Fibroblast of the aortic adventitia (primary cell): ENCODE results near the gene NOP9. TPM values are rescaled to one million over a fixed set of nuclear protein-coding genes. Genes with fewer than 3 reads are reported as not detected.

ENCODE experiments used
- DNase-seq: peaks from one replicate; pipeline ENCODE4 v3.0.0-alpha.2; 2010; ENCODE audit warnings: low read depth
- H3K4me3 ChIP-seq: 2 replicates; pipeline ENCODE4 v1.5.1; 2011; ENCODE audit warnings: low read depth, mild to moderate bottlenecking, control low read depth, low read length, moderate library complexity
- total RNA-seq: library from RNA; depleted of rRNA; stranded (reverse); fragments of >200 nt; gene quantifications from 2 replicates; pipeline ENCODE4 v1.2.3, GENCODE V29; 2012; ENCODE audit warnings: low replicate concordance
- TF ChIP-seq, protein P1 (sequence below): IDR thresholded peaks from 2 replicates; pipeline ENCODE4 v1.5.1; 2011; ENCODE audit warnings: mild to moderate bottlenecking, low read length, control low read depth, inconsistent platforms; ENCODE audit not compliant: insufficient read depth

NOP9 gene
- total RNA-seq, 1 donor = 19.6 TPM

DNA sequence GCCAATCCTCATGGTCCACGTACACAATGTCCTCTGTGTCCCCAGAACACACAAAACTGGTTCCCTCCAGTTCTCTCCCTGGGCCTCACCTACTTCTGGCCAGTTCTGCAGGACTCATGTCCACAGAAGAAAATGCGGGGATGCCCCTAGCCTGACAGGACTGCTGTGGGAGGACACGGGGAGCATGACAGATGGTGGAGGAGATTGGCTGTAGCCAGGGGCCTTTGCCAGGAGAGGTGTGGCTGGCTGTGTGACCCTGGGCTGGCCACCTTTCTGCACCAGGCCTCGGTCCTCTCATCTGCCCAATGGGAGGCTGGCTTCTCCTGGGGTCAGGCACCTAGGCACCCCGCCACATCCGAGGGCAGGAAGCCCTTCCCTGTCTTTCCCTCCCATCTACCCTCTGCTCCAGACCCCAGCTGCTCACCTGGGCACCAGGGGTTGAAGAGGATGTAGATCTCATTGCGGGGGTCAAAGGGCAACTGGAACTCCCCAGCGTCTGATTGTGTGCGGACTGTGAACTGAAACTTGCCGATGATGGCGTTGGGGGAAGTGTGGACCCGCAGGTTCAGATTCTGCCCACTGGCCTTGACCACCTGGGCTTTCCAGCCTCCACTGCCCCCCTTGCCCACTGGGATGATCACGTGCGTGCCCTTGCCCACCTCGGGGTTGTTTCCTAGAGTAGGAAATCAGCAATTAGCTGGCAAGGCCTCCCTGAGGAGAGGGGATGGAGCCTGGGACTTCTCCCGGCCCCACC lies 39.4 kb upstream of the NOP9 start:
- TF ChIP-seq, protein P1, sequence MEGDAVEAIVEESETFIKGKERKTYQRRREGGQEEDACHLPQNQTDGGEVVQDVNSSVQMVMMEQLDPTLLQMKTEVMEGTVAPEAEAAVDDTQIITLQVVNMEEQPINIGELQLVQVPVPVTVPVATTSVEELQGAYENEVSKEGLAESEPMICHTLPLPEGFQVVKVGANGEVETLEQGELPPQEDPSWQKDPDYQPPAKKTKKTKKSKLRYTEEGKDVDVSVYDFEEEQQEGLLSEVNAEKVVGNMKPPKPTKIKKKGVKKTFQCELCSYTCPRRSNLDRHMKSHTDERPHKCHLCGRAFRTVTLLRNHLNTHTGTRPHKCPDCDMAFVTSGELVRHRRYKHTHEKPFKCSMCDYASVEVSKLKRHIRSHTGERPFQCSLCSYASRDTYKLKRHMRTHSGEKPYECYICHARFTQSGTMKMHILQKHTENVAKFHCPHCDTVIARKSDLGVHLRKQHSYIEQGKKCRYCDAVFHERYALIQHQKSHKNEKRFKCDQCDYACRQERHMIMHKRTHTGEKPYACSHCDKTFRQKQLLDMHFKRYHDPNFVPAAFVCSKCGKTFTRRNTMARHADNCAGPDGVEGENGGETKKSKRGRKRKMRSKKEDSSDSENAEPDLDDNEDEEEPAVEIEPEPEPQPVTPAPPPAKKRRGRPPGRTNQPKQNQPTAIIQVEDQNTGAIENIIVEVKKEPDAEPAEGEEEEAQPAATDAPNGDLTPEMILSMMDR = no peak
- DNase-seq = no peak
- H3K4me3 ChIP-seq = no peak overlapping the region

DNA sequence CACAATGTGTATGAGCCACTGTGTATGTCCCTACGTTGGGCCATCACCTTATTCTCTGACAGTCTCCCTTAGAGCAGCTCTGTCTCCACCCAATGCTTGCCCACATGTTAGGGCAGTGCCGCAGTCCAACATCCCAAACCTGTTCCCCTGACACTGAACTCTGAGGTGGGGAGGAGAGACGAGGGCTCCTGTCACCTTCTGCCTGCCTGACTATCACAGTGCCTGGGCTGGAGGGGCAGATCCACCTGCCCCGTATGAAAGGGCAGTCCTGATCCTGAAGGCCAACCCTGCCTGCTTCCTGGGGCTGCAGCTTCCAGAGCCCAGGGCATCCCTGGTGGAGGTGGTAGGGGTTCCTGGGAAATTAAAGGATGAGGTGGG lies 38.9 kb upstream of the NOP9 start:
- TF ChIP-seq, protein P1 = no peak
- no peak overlapping the region for H3K4me3 ChIP-seq
- DNase-seq = no peak

DNA sequence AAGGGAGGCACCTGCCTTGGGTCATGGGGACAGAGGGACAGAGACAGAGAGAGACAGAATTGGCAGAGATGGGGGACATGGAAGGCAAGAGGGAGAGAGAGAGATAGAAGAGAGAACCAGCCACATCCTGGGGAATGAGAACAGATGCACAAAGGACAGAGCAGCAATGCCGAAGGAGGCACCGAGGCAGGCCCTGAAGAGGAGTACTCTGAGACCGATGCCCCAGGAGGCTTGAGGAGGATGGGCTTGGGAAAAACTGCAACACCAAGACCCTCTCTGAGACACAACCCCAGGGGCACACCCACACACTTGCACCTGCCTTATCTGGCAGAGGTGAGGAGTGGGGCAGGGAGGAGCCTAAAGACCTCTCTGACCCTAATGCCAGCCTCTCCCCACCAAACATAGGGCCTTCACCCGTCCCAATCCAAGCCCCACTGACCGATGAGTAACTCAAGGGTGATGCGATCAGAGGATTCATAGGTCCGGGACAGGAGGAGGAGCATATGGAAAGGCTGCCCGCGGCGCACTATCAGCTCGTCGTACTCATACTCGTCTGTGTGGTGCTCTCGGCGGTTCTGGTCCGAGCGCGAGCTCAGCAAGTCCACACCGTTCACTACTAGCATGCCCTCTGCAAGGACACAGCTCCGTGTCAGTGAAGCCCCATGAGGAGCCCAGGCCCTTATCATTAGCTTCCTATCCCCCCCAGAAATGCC lies 38.2 kb upstream of the NOP9 start:
- TF ChIP-seq, protein P1 = no peak
- H3K4me3 ChIP-seq = no peak overlapping the region
- no peak for DNase-seq

DNA sequence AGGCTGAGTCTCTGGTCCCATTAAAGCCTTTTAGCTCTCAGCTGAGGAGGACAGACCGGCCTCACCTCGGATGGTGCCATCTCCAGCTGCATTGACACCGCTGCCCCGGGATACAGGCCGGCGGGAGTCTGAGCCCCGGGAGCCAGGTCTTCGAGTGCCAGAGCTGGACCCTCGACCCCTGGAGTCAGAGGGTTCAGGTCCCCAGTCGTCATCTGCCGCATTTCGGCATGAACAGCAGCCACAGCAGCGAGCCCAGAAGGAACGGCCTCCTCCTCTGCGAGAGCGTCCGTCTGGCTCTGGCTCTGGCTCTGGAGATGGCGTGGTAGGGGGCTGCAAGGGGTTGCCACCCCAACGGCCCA lies 37.7 kb upstream of the NOP9 start:
- H3K4me3 ChIP-seq = no peak overlapping the region
- TF ChIP-seq, protein P1 = no peak
- DNase-seq = no peak

DNA sequence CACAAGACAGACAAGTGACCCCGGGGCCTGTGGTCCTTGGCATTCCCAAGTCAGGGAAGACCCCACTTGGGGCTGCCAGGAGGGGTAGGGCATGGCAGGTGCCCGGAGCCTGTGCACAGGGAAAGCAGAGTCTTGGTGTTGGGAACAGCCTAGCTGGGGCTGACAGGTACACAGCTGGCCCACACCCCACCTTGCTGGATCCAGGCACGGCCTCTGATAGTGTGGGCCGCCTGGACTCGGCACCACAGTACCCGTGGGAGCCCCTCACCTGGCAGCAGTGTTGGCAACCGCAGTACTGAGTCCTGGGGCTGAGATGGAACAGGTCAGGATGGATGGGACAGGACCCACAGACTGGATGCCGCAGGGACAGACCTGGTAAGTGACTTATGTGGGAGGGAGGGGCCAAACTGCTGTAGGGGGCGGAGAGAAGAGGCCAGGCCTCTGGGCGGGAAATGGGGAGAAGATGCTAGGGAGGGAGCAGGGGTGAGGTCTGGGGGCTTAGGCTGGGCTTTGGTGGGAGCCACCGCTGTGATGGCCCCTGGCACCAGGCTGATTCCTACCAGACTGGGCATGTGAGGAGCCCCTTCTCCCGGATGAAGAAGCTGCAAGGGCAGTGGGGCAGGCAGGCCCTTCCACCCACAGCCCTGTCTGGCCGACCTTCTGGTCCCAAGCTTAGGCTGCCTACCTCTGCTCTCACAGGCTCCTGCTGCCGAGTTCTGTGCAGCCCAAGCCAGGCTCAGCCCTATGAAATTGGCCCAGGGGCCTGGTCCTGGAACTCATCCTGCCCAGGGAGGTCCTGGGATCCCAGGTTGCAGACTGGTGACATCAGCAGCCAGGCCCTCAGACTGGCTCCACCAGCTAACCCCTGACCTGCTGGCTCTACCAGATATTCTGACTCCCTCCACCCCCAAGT lies 36.6 kb upstream of the NOP9 start, which contains the start of gene TGM1:
Gene TGM1 (minus strand): TSS at position 357 of the 913 bp plus-strand sequence. CDS start 825 bp downstream, outside the sequence.
- TF ChIP-seq, protein P1 = no peak
- DNase-seq = no peak
- no peak within 1 kb of the TSS for H3K4me3 ChIP-seq

DNA sequence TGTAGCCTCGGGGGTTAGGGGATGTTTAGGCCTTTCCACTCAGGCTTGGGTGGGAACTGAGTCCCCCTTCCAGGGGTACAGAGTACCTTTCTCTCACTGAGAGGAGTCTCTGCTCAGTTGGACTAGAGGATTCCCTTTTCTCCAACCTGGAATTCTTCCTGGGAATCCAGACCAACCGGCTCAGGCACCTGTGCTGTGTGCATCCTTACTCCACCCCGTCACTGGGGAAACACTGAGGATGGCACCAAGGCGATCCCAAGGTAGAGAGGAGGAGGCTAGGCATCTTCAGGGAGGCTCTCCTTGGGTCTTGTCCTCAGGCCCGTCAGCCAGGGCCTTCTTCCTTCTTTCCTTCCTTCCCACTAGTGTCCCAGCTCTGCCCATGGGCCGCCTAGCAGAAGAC lies 35.8 kb upstream of the NOP9 start:
- no peak overlapping the region for H3K4me3 ChIP-seq
- DNase-seq = no peak
- TF ChIP-seq, protein P1 = no peak
